ENCODE measurements around the gene STX2. TPM values are rescaled to one million over a fixed set of nuclear protein-coding genes. Genes with fewer than 3 reads are reported as not detected.

The STX2 gene
- polyA plus RNA-seq, 1 donor from 2014 or later: 67.0 TPM

DNA sequence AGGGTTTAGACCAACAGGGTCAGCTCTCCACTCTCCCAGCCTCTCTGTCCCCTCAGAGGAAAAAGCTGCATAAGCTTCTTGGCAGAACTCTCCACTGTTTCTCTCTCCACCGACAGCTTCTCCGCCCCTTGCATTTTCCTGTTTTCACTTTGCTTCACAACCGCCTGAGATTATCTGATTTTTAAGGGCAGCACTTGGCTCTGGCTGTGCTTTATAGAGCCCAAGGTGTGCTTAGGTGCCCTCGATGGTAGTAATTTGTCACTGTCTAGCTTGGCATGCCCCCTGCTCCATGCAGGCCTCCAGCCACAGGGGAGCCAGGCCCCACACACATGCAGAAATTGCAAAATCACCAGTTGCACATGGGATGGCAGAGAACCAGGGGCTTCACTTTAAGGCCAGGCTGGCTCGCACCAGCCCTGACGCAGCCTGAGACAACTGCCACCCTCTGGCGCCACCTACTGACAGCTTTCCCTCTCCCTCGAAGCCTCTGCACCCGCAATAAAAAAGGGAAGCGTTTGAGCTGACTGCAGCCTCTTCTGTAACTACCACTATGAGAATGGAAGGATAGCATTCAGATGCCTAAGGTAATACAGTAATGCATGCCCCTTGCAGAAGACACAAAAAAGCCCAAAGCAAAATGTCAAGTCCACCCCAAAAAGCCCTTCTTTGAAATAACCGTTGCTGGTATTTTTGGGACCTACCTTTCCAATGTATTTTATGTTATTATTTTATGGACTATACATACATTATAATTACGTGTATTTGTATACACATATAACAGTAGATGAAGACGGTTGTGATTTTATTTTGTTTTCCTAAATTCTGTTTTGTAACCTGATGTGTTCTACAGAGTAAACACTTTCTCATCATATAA is 90.9 kb downstream of the STX2 start:
- Histone ChIP-seq H3K27ac (ENCODE audit: low read length) (no peak overlapping the region), H3K27me3 (ENCODE audit: insufficient read depth, low read depth, low read length) (no peaks in the 10 kb centered on the region), H3K79me2 (replicated peaks; ENCODE audit: insufficient read depth, low read length) (no peaks in the 10 kb centered on the region), H4K20me1 (ENCODE audit: insufficient read depth) (no peaks in the 10 kb centered on the region), H3K36me3 (ENCODE audit: insufficient read depth, low read length) (no peaks in the 10 kb centered on the region), H3K9ac (ENCODE audit: low read length) (peak overlapping the region; percentile 23), H2AFZ (ENCODE audit: low read depth, low read length) (no peak overlapping the region), H3K9me2 (ENCODE audit: insufficient read depth, low read length) (no peaks in the 10 kb centered on the region), H3K4me2 (ENCODE audit: low read length) (no peak overlapping the region), H3F3A (ENCODE audit: insufficient read depth, low read length, poor library complexity, severe bottlenecking) (no peaks in the 10 kb centered on the region), H3K9me3 (ENCODE audit: low read length) (peaks cover 3% of the 10 kb centered on the region), H3K4me3 (ENCODE audit: low read length) (no peak overlapping the region)
- TF ChIP-seq SMC3 (conservative IDR thresholded peaks at IDR 0.05; ENCODE audit: poor library complexity): peak; percentile 95
- peak; percentile 49 for TF ChIP-seq MXI1 (conservative IDR thresholded peaks at IDR 0.05; ENCODE audit: poor library complexity, severe bottlenecking)
- TF ChIP-seq, protein P1, sequence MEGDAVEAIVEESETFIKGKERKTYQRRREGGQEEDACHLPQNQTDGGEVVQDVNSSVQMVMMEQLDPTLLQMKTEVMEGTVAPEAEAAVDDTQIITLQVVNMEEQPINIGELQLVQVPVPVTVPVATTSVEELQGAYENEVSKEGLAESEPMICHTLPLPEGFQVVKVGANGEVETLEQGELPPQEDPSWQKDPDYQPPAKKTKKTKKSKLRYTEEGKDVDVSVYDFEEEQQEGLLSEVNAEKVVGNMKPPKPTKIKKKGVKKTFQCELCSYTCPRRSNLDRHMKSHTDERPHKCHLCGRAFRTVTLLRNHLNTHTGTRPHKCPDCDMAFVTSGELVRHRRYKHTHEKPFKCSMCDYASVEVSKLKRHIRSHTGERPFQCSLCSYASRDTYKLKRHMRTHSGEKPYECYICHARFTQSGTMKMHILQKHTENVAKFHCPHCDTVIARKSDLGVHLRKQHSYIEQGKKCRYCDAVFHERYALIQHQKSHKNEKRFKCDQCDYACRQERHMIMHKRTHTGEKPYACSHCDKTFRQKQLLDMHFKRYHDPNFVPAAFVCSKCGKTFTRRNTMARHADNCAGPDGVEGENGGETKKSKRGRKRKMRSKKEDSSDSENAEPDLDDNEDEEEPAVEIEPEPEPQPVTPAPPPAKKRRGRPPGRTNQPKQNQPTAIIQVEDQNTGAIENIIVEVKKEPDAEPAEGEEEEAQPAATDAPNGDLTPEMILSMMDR (IDR thresholded peaks at IDR 0.05; ENCODE audit: poor library complexity, severe bottlenecking): peak; percentile 97
- TF ChIP-seq RAD21 (conservative IDR thresholded peaks at IDR 0.05): peak; percentile 99
- TF ChIP-seq TAF1 (IDR thresholded peaks at IDR 0.05; ENCODE audit: low read depth): no peak

GRCh38 chr12:130746546-130746945 is 92.5 kb downstream of the STX2 start:
- no peak overlapping the region for H3K4me2 ChIP-seq (ENCODE audit: low read length)
- no peak overlapping the region for H2AFZ ChIP-seq (ENCODE audit: low read depth, low read length)
- no peaks in the 10 kb centered on the region for H3K36me3 ChIP-seq (ENCODE audit: insufficient read depth, low read length)
- H3K9ac ChIP-seq (ENCODE audit: low read length): no peak overlapping the region
- no peak for TF ChIP-seq RAD21 (conservative IDR thresholded peaks at IDR 0.05)
- no peak for TF ChIP-seq SMC3 (conservative IDR thresholded peaks at IDR 0.05; ENCODE audit: poor library complexity)
- TF ChIP-seq TAF1 (IDR thresholded peaks at IDR 0.05; ENCODE audit: low read depth): no peak
- TF ChIP-seq, protein P2, sequence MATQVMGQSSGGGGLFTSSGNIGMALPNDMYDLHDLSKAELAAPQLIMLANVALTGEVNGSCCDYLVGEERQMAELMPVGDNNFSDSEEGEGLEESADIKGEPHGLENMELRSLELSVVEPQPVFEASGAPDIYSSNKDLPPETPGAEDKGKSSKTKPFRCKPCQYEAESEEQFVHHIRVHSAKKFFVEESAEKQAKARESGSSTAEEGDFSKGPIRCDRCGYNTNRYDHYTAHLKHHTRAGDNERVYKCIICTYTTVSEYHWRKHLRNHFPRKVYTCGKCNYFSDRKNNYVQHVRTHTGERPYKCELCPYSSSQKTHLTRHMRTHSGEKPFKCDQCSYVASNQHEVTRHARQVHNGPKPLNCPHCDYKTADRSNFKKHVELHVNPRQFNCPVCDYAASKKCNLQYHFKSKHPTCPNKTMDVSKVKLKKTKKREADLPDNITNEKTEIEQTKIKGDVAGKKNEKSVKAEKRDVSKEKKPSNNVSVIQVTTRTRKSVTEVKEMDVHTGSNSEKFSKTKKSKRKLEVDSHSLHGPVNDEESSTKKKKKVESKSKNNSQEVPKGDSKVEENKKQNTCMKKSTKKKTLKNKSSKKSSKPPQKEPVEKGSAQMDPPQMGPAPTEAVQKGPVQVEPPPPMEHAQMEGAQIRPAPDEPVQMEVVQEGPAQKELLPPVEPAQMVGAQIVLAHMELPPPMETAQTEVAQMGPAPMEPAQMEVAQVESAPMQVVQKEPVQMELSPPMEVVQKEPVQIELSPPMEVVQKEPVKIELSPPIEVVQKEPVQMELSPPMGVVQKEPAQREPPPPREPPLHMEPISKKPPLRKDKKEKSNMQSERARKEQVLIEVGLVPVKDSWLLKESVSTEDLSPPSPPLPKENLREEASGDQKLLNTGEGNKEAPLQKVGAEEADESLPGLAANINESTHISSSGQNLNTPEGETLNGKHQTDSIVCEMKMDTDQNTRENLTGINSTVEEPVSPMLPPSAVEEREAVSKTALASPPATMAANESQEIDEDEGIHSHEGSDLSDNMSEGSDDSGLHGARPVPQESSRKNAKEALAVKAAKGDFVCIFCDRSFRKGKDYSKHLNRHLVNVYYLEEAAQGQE (IDR thresholded peaks at IDR 0.05; ENCODE audit: borderline replicate concordance): no peak
- no peak for TF ChIP-seq EP300 (conservative IDR thresholded peaks at IDR 0.05; ENCODE audit: poor library complexity, severe bottlenecking)
- TF ChIP-seq, protein P1 (IDR thresholded peaks at IDR 0.05; ENCODE audit: poor library complexity, severe bottlenecking): no peak
- no peak for TF ChIP-seq EZH2 (IDR thresholded peaks at IDR 0.05; ENCODE audit: borderline replicate concordance, insufficient read depth, low read length, poor library complexity, severe bottlenecking)
- no peak for TF ChIP-seq MXI1 (conservative IDR thresholded peaks at IDR 0.05; ENCODE audit: poor library complexity, severe bottlenecking)
- no peak for TF ChIP-seq POLR2AphosphoS5 (IDR thresholded peaks at IDR 0.05)
- no peak overlapping the region for H3K4me3 ChIP-seq (ENCODE audit: low read length)
- peaks cover 3% of the 10 kb centered on the region for H3K9me3 ChIP-seq (ENCODE audit: low read length)
- H3F3A ChIP-seq (ENCODE audit: insufficient read depth, low read length, poor library complexity, severe bottlenecking): no peaks in the 10 kb centered on the region
- no peaks in the 10 kb centered on the region for H4K20me1 ChIP-seq (ENCODE audit: insufficient read depth)
- H3K27ac ChIP-seq (ENCODE audit: low read length): no peak overlapping the region
- no peaks in the 10 kb centered on the region for H3K79me2 ChIP-seq (replicated peaks; ENCODE audit: insufficient read depth, low read length)
- no peaks in the 10 kb centered on the region for H3K27me3 ChIP-seq (ENCODE audit: insufficient read depth, low read depth, low read length)
- H3K9me2 ChIP-seq (ENCODE audit: insufficient read depth, low read length): no peaks in the 10 kb centered on the region
